ENCODE results near the gene PARD6G. TPM values are rescaled to one million over a fixed set of nuclear protein-coding genes. Genes with fewer than 3 reads are reported as not detected.
A peak's percentile ranks its signal among the peaks of the same experiment; 100 is the strongest.

The PARD6G gene
- total RNA-seq, 4 donors from 2014 or later, result 24.3 to 37.8 (median 33.1) TPM

DNA sequence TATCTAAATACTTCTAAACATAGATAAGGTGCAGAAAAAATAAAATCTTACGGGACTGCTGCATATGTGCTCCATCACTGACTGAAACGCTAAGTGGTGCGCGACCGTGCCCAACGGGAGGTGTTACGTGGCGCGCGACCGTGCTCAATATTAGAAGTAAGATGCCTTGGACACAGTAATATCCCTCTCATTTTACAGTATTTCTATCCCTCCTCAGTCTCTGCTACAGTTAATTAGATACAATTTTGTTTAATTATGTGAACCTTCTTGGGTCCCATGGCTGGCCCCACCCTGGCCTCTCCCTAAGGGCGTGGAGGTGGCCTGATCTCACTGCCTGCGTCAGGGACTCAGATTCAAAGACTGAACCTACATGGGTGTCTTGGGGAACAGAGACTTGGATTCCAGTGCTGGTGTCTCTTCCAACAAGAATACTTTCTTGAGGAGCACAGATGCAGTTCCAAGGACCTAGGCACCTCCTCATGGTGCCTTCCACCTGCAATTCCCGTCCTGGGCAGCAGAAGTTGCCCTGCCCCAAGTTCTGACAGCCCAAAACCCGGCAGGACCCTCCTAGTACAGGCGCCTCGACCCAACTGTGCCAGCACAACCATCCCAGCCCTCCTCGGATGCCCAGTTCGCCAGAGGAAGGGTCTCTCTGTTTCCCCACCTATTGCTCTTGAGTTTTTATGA is 59.2 kb downstream of the PARD6G start:
- Histone ChIP-seq H3K36me3 (peaks cover 0 to 38% (median 0%) of the 10 kb centered on the region in 3 donors), H3K27ac (peak overlapping the region in 2 of 4 donors; percentile 54 to 55), H3K27me3 (no peaks in the 10 kb centered on the region), H3K9me3 (no peaks in the 10 kb centered on the region), H3K4me3 (no peak overlapping the region), H3K4me1 (peaks cover 0 to 20% (median 0%) of the 10 kb centered on the region in 3 donors)
- no peak for TF ChIP-seq POLR2A (IDR thresholded peaks at IDR 0.05)
- no peak for TF ChIP-seq CTCF (IDR thresholded peaks at IDR 0.05)
- intact Hi-C loops (cut with DNase I), result no loop called here
- WGBS, 2 donors, result 87 to 92% methylated on average over 12 to 17 of the region's 19 CpGs
- no peak for DNase-seq

DNA sequence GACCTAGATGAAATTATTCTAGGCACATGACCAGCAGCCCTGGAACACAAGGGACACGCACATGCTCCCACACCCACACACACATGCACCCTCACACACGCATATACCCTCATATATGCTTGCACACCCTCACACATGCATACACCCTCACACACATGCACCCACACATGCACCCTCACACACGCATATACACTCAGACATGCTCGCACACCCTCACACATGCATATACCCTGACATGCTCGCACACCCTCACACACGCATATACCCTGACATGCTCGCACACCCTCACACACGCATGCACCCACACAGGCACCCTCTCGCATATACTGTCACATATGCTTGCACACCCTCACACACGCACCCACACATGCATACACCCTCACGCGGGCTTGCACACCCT is 61.8 kb downstream of the PARD6G start:
- H3K4me1 ChIP-seq, result peaks cover 0 to 43% (median 10%) of the 10 kb centered on the region in 3 donors
- DNase-seq, result no peak
- WGBS, 2 donors, result 95% methylated on average over 12 of the region's 12 CpGs
- TF ChIP-seq POLR2A (IDR thresholded peaks at IDR 0.05) (no peak), CTCF (IDR thresholded peaks at IDR 0.05) (no peak)
- peaks cover 0 to 12% (median 0%) of the 10 kb centered on the region in 3 donors for H3K36me3 ChIP-seq
- H3K27ac ChIP-seq, result no peak overlapping the region
- intact Hi-C loops (cut with DNase I), result no loop called here
- no peak overlapping the region for H3K4me3 ChIP-seq
- no peaks in the 10 kb centered on the region for H3K9me3 ChIP-seq
- no peaks in the 10 kb centered on the region for H3K27me3 ChIP-seq

DNA sequence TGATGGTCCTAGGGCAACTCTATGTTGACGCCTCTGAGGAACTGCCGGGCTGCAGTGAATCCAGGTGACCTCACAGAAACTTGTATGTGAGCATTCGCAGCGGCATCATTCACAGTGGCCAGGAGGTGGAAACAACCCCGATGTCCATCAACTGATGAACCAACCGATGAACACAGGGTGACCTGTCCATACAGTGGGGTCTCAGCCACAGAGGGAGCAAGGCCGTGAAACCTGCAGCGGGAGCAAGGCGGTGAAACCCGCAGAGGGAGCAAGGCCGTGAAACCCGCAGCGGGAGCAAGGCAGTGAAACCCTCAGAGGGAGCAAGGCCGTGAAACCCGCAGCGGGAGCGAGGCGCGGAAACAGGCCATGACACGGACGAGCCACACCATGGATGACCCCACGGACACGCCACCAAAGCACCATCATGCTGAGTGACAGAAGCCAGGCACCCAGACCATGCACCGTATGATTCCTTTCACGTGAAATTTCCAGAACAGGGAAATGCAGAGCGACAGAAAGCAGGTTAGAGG is 63.0 kb downstream of the PARD6G start:
- Histone ChIP-seq H3K4me3 (no peak overlapping the region), H3K36me3 (peaks cover 0 to 8% (median 0%) of the 10 kb centered on the region in 3 donors), H3K9me3 (no peaks in the 10 kb centered on the region), H3K27me3 (no peaks in the 10 kb centered on the region), H3K27ac (no peak overlapping the region), H3K4me1 (peaks cover 0 to 50% (median 20%) of the 10 kb centered on the region in 3 donors)
- 87 to 92% methylated on average over 19 to 26 of the region's 26 CpGs for WGBS, 2 donors
- DNase-seq, result no peak
- intact Hi-C loops (cut with DNase I), result no loop called here
- TF ChIP-seq CTCF (IDR thresholded peaks at IDR 0.05), result no peak
- TF ChIP-seq POLR2A (IDR thresholded peaks at IDR 0.05), result no peak

GRCh38 chr18:80183273-80184050 is 63.9 kb downstream of the PARD6G start:
- H3K27me3 ChIP-seq, result no peaks in the 10 kb centered on the region
- intact Hi-C loops (cut with DNase I), result no loop called here
- TF ChIP-seq POLR2A (IDR thresholded peaks at IDR 0.05) (no peak), CTCF (IDR thresholded peaks at IDR 0.05) (no peak)
- no peaks in the 10 kb centered on the region for H3K9me3 ChIP-seq
- WGBS, 2 donors, result 79 to 83% methylated on average over 7 to 13 of the region's 13 CpGs
- peaks cover 0 to 6% (median 0%) of the 10 kb centered on the region in 3 donors for H3K36me3 ChIP-seq
- H3K4me1 ChIP-seq, result peaks cover 0 to 53% (median 27%) of the 10 kb centered on the region in 3 donors
- H3K4me3 ChIP-seq, result no peak overlapping the region
- no peak for DNase-seq
- no peak overlapping the region for H3K27ac ChIP-seq

- DNase-seq, result no peak
- intact Hi-C loops (cut with DNase I), result no loop called here
- Histone ChIP-seq H3K4me1 (peaks cover 0 to 53% (median 31%) of the 10 kb centered on the region in 3 donors), H3K9me3 (no peaks in the 10 kb centered on the region), H3K27me3 (no peaks in the 10 kb centered on the region), H3K36me3 (peaks cover 0 to 6% (median 0%) of the 10 kb centered on the region in 3 donors), H3K27ac (peak overlapping the region in 2 of 4 donors; percentile 66 to 91), H3K4me3 (no peak overlapping the region)
- TF ChIP-seq CTCF (IDR thresholded peaks at IDR 0.05) (no peak), POLR2A (IDR thresholded peaks at IDR 0.05) (no peak)
- WGBS, 2 donors, result 83 to 91% methylated on average over 1 to 7 of the region's 9 CpGs
Measured at GRCh38 chr18:80182855-80183254, 64.5 kb downstream of the PARD6G start.
